DND-41 (cell line): ENCODE results near the gene INO80E.

Experiments used
- EZH2 ChIP-seq: IDR thresholded peaks from 3 replicates; pipeline ENCODE4 v1.6.1; 2012; ENCODE audit warnings: borderline replicate concordance, low read depth, mild to moderate bottlenecking, moderate library complexity, low read length, inconsistent platforms; ENCODE audit not compliant: severe bottlenecking
- TF ChIP-seq, protein P1 (sequence below): IDR thresholded peaks from 2 replicates; pipeline ENCODE4 v1.5.1; 2012; ENCODE audit warnings: borderline replicate concordance, low read length, moderate library complexity, mild to moderate bottlenecking; ENCODE audit not compliant: poor library complexity, severe bottlenecking; ENCODE audit errors: extremely low read depth

DNA sequence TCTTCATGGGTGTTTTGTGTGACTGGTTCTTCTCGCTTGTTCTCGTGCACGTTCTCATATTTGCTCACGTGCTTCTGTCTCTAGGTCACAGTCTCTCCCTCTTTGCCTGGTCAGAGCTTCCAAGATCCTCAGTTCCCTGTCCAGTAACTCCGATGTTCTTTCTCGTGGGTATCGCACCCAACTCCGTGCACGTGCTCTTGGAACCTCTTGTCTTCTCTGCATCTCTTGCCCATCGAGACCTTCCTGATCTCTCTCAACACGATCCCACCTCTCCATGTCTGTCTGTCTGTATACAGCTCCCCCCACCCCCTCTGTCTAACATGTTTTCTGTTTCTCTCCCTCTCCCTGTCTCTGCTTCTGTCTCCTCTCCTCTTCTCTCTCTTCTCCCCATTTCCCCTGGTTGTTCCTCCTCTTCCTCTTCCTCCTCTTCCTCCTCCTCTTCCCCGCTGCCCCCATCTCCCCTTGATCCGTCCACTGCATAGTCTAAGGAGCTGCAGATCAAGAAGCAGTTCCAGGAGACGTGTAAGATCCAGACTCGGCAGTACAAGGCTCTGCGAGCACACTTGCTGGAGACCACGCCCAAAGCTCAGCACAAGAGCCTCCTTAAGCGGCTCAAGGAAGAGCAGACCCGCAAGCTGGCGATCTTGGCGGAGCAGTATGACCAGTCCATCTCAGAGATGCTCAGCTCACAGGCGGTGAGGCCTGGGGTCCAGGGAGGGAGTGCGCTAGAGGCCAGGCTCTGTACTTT, 6.8 kb upstream of the INO80E start:
- TF ChIP-seq EZH2, result no peak
- TF ChIP-seq, protein P1, sequence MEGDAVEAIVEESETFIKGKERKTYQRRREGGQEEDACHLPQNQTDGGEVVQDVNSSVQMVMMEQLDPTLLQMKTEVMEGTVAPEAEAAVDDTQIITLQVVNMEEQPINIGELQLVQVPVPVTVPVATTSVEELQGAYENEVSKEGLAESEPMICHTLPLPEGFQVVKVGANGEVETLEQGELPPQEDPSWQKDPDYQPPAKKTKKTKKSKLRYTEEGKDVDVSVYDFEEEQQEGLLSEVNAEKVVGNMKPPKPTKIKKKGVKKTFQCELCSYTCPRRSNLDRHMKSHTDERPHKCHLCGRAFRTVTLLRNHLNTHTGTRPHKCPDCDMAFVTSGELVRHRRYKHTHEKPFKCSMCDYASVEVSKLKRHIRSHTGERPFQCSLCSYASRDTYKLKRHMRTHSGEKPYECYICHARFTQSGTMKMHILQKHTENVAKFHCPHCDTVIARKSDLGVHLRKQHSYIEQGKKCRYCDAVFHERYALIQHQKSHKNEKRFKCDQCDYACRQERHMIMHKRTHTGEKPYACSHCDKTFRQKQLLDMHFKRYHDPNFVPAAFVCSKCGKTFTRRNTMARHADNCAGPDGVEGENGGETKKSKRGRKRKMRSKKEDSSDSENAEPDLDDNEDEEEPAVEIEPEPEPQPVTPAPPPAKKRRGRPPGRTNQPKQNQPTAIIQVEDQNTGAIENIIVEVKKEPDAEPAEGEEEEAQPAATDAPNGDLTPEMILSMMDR, result no peak
